Calu3 (cell line): ENCODE data around the gene TMEM63C. TPM values are rescaled to one million over a fixed set of nuclear protein-coding genes. Genes with fewer than 3 reads are reported as not detected.

Source experiments
- BruUV-seq: library from RNA; stranded (reverse); fragments of 400-500 nt; replicated peaks from 2 replicates; lab custom pipeline; 2021; lab: Mats Ljungman, UMichigan
- CTCF ChIA-PET: fragments of 300-600 bp; sonication (Branson Sonifier 250); formaldehyde crosslinking; loops from one replicate; lab custom pipeline; 2022; ENCODE audit warnings: antibody characterized with exemption; lab: Charles Lee
- DNase-seq: peaks from one replicate; pipeline ENCODE4 v3.0.0; 2022
- H3K27ac Mint-ChIP-seq: one replicate; pipeline ENCODE4 v1.8.0; 2022; ENCODE audit warnings: mixed read lengths; ENCODE audit not compliant: unreplicated experiment
- H3K27me3 Mint-ChIP-seq: one replicate; pipeline ENCODE4 v1.8.0; 2022; ENCODE audit warnings: mixed read lengths; ENCODE audit not compliant: unreplicated experiment
- H3K36me3 Mint-ChIP-seq: one replicate; pipeline ENCODE4 v1.8.0; 2022; ENCODE audit warnings: mild to moderate bottlenecking, moderate library complexity, mixed read lengths; ENCODE audit not compliant: insufficient read depth, unreplicated experiment
- H3K4me1 Mint-ChIP-seq: one replicate; pipeline ENCODE4 v1.8.0; 2022; ENCODE audit warnings: mild to moderate bottlenecking, low read depth, mixed read lengths; ENCODE audit not compliant: unreplicated experiment
- H3K4me3 Mint-ChIP-seq: one replicate; pipeline ENCODE4 v1.8.0; 2022; ENCODE audit warnings: mild to moderate bottlenecking, low read depth, moderate library complexity, mixed read lengths; ENCODE audit not compliant: unreplicated experiment
- H3K9me3 Mint-ChIP-seq: one replicate; pipeline ENCODE4 v1.8.0; 2022; ENCODE audit warnings: low read depth, mixed read lengths; ENCODE audit not compliant: unreplicated experiment
- CTCF ChIP-seq: fragments of 200-600 bp; IDR thresholded peaks from one replicate; pipeline ENCODE4 v1.8.0; 2022; ENCODE audit warnings: antibody characterized with exemption; ENCODE audit not compliant: unreplicated experiment
- intact Hi-C: fragments of 100-400 bp; cut with micrococcal nuclease; formaldehyde crosslinking; loops from one replicate; pipeline ENCODE4 v1.10.0; 2022; ENCODE audit not compliant: unreplicated experiment
- total RNA-seq: library from RNA; stranded (reverse); gene quantifications from 2 replicates; pipeline ENCODE4 v1.2.3, GENCODE V29; 2022

TMEM63C gene
- total RNA-seq, 1 experiment from 2014 or later = 1.1 TPM

- BruUV-seq = no TSS peak
- H3K4me1 Mint-ChIP-seq = no peaks in the 10 kb centered on the region
- CTCF ChIA-PET = interaction anchor here (0.7 kb wide), 1 partner anchor 11 kb away, joined by 5 read pairs; no protein-coding TSS in a partner anchor
- no peak overlapping the region for H3K4me3 Mint-ChIP-seq
- peaks cover 72% of the 10 kb centered on the region for H3K27me3 Mint-ChIP-seq
- intact Hi-C loops = no loop called here
- TF ChIP-seq CTCF = no peak
- no peaks in the 10 kb centered on the region for H3K9me3 Mint-ChIP-seq
- no peak overlapping the region for H3K27ac Mint-ChIP-seq
- no peaks in the 10 kb centered on the region for H3K36me3 Mint-ChIP-seq
- no peak for DNase-seq
Measured at GRCh38 chr14:77175843-77176242, 5.8 kb upstream of the TMEM63C start.

- TF ChIP-seq CTCF = no peak
- intact Hi-C loops = no loop called here
- Mint-ChIP-seq H3K9me3 (no peaks in the 10 kb centered on the region), H3K27me3 (peaks cover 70% of the 10 kb centered on the region), H3K4me3 (no peak overlapping the region), H3K27ac (no peak overlapping the region), H3K36me3 (peaks cover 9% of the 10 kb centered on the region), H3K4me1 (no peaks in the 10 kb centered on the region)
- no peak for DNase-seq
- CTCF ChIA-PET = no interaction called here
- BruUV-seq = no TSS peak
Measured at GRCh38 chr14:77177702-77178101, 3.9 kb upstream of the TMEM63C start.

- Mint-ChIP-seq H3K4me3 (no peak overlapping the region), H3K36me3 (peaks cover 9% of the 10 kb centered on the region), H3K9me3 (no peaks in the 10 kb centered on the region), H3K27me3 (peaks cover 68% of the 10 kb centered on the region), H3K4me1 (no peaks in the 10 kb centered on the region), H3K27ac (no peak overlapping the region)
- no peak for TF ChIP-seq CTCF
- intact Hi-C loops = no loop called here
- no TSS peak for BruUV-seq
- CTCF ChIA-PET = no interaction called here
- DNase-seq = no peak
Measured at GRCh38 chr14:77178656-77179055, 2.9 kb upstream of the TMEM63C start.

- no peak for TF ChIP-seq CTCF
- peak; percentile 26 for DNase-seq
- H3K27me3 Mint-ChIP-seq = peaks cover 63% of the 10 kb centered on the region
- peak overlapping the region; percentile 65 for H3K4me3 Mint-ChIP-seq
- BruUV-seq = no TSS peak
- peaks cover 9% of the 10 kb centered on the region for H3K36me3 Mint-ChIP-seq
- H3K27ac Mint-ChIP-seq = no peak overlapping the region
- CTCF ChIA-PET = interaction anchor here (0.6 to 1.2 kb wide), 5 partner anchors 32 to 1890 kb away, joined by 3 to 5 read pairs (median 3); partner anchors contain the start of gene CIPC
- no peaks in the 10 kb centered on the region for H3K4me1 Mint-ChIP-seq
- intact Hi-C loops = no loop called here
- H3K9me3 Mint-ChIP-seq = no peaks in the 10 kb centered on the region
Measured at GRCh38 chr14:77180726-77181602, 634 bp upstream of the TMEM63C start.
